HUDEP-2 (cell line): Measurements from ENCODE around the gene RBBP5.

Source experiments
- DNase-seq, 76 experiments: peaks; one replicate each; lab custom pipeline; 2025; ENCODE audit not compliant: unreplicated experiment in 76 of 76; lab: John Stamatoyannopoulos, UW

Gene RBBP5

GRCh38 chr1:205059660-205060059 is 62.1 kb downstream of the RBBP5 start:
- no peak for DNase-seq

- DNase-seq, result no peak
Observed at GRCh38 chr1:205058853-205059252, 62.9 kb downstream of the RBBP5 start.

- no peak for DNase-seq
Observed at GRCh38 chr1:205057808-205058575, 63.8 kb downstream of the RBBP5 start.

GRCh38 chr1:205056956-205057568 is 64.7 kb downstream of the RBBP5 start:
- DNase-seq, result no peak

GRCh38 chr1:205056188-205056611 is 65.6 kb downstream of the RBBP5 start:
- DNase-seq, result no peak

- DNase-seq, result no peak
Observed at GRCh38 chr1:205054013-205054412, 67.8 kb downstream of the RBBP5 start.

GRCh38 chr1:205053296-205053695 is 68.5 kb downstream of the RBBP5 start:
- no peak for DNase-seq

- DNase-seq, result no peak
Observed at GRCh38 chr1:205052690-205053089, 69.1 kb downstream of the RBBP5 start.

GRCh38 chr1:205049479-205049878 is 72.3 kb downstream of the RBBP5 start:
- no peak for DNase-seq

- DNase-seq, result no peak
Observed at GRCh38 chr1:205048382-205048781, 73.4 kb downstream of the RBBP5 start.

- no peak for DNase-seq
Observed at GRCh38 chr1:205047764-205048231, 74.0 kb downstream of the RBBP5 start.

- no peak for DNase-seq
Observed at GRCh38 chr1:205046870-205047269, 74.9 kb downstream of the RBBP5 start.

- DNase-seq, result no peak
Observed at GRCh38 chr1:205045146-205045545, 76.6 kb downstream of the RBBP5 start.

- no peak for DNase-seq
Observed at GRCh38 chr1:205044741-205045140, 77.0 kb downstream of the RBBP5 start.

GRCh38 chr1:205043866-205044265 is 77.9 kb downstream of the RBBP5 start:
- DNase-seq, result no peak

GRCh38 chr1:205042911-205043806 is 78.6 kb downstream of the RBBP5 start, which contains the start of gene CNTN2:
TSS of gene CNTN2 (plus strand) at chr1:205043212. CDS start at chr1:205053186, 9,974 bp downstream.
- no peak for DNase-seq

- no peak for DNase-seq
Observed at GRCh38 chr1:205041998-205042910, 79.5 kb downstream of the RBBP5 start.

- no peak for DNase-seq
Observed at GRCh38 chr1:205041001-205041715, 80.6 kb downstream of the RBBP5 start.

- no peak for DNase-seq
Observed at GRCh38 chr1:205038132-205038786, 83.5 kb downstream of the RBBP5 start.
